Activated T-cell treated with anti-CD3 and anti-CD28 coated beads, Interleukin-2, amount 50 U/mL, for 4 hours (primary cell): ENCODE results near the gene GNPTG. TPM values are rescaled to one million over a fixed set of nuclear protein-coding genes. Genes with fewer than 3 reads are reported as not detected.
"Not testable (repeated sequence)": the region's sequence is repeated elsewhere in the genome, so short reads cannot be mapped to it uniquely, and the experiment has no call there.

Experiments
- ATAC-seq, 2 donors: fragments of 200-7000 bp; cut with Tn5 transposase; one replicate each; pipeline ENCODE4 v1.10.0; 2021
- DNase-seq: peaks from one replicate; pipeline ENCODE4 v3.0.0-alpha.2; 2020
- H3K27me3 Mint-ChIP-seq: one replicate; pipeline ENCODE4 v1.8.0; 2021; ENCODE audit warnings: low read depth, mixed read lengths
- H3K36me3 Mint-ChIP-seq: one replicate; pipeline ENCODE4 v1.8.0; 2022; ENCODE audit warnings: mixed read lengths; ENCODE audit not compliant: insufficient read depth
- H3K4me1 Mint-ChIP-seq: one replicate; pipeline ENCODE4 v1.8.0; 2021; ENCODE audit warnings: low read depth, mixed read lengths
- H3K4me3 Mint-ChIP-seq: one replicate; pipeline ENCODE4 v1.8.0; 2021; ENCODE audit warnings: mild to moderate bottlenecking, moderate library complexity, mixed read lengths
- H3K9me3 Mint-ChIP-seq: one replicate; pipeline ENCODE4 v1.8.0; 2021; ENCODE audit warnings: mixed read lengths
- total RNA-seq, 3 donors: library from RNA; stranded (reverse); gene quantifications; one replicate each; pipeline ENCODE4 v1.2.1, GENCODE V29; 2021

Gene GNPTG
- total RNA-seq, 3 donors from 2014 or later = 21.8 to 27.4 (median 23.1) TPM

DNA sequence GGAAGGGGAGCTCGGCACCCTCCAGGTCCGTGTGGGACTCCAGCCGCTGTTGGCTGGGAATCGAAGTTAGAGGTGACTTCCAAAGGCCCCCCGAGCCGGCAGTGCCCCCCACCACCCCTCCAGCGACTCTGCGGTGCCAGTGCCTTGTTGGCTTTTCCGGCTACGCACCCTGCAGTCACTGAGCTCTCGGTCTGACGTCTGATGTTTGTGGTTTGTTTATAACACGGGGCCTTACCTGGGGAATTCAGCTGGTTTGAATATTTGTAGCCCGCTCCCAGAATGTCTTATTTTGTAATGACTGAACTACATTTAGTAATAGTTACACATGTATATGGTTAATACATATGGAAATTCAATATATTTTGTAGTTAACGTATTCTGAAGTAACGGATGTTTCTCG, 25.3 kb upstream of the GNPTG start:
- peaks cover 6% of the 10 kb centered on the region for H3K36me3 Mint-ChIP-seq

DNA sequence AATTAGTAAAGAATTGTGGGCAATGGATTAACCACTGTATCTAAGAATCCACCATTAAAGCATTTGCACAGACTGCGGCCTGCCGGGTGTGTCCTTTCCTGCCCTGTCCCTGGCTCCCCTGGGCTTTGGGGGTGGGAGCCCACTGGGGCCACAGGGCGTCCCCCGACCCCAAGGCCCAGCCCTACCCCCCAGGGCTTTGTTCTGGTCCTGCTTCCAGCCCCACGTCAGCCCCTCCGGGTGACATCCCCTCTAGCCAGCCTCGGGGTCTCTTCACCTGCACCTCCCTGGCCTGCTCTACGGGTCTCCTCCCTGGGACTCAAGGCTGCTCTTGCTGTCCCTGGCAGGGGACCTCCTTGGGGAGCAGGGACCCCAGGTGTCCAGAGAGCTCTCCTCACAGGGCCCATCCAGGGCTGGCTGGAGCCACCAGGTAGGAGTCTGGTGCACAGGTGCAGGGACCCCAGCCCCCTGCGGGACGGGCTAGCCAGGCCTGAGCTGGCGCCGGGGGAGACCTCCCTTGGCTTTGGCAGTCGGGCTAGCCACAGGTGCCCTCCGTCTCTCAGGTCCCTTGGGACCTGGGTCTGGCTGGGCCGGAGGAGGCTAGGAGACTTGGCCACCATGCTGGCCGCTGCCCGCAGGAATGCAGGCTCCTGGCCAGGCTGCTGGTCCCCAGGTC, 24.6 kb upstream of the GNPTG start:
- ATAC-seq (no peak), DNase-seq (no peak)
- no peaks in the 10 kb centered on the region for H3K9me3 Mint-ChIP-seq
- H3K4me1 Mint-ChIP-seq = peaks cover 9% of the 10 kb centered on the region
- peaks cover 6% of the 10 kb centered on the region for H3K36me3 Mint-ChIP-seq
- peaks cover 8% of the 10 kb centered on the region for H3K27me3 Mint-ChIP-seq
- no peak overlapping the region for H3K4me3 Mint-ChIP-seq

More for the DNA sequence above, 25.3 kb upstream of the GNPTG start:
- DNase-seq = no peak
- Mint-ChIP-seq H3K9me3 (no peaks in the 10 kb centered on the region), H3K4me1 (peaks cover 3% of the 10 kb centered on the region), H3K4me3 (no peak overlapping the region), H3K27me3 (peaks cover 2% of the 10 kb centered on the region)
- no peak for ATAC-seq

DNA sequence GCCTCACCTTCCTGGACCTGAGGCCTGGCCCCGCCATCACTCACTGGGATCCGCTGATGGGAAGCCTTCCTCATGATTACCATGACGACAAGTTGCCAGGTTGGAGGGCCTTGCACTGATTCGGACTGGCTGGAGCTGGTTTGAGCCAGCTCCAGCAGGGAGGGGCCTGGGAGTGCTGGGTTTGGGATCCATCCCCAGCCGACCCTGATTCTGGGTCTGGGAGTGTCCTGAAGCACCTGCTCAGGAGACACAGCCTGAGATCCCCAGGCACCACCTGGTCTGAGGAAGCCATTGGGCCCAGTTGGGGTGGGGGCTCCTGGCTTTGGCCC, 24.1 kb upstream of the GNPTG start:
- Mint-ChIP-seq H3K4me1 (peaks cover 14% of the 10 kb centered on the region), H3K27me3 (peaks cover 10% of the 10 kb centered on the region), H3K9me3 (no peaks in the 10 kb centered on the region), H3K4me3 (no peak overlapping the region), H3K36me3 (peaks cover 6% of the 10 kb centered on the region)
- ATAC-seq = no peak
- DNase-seq = no peak

DNA sequence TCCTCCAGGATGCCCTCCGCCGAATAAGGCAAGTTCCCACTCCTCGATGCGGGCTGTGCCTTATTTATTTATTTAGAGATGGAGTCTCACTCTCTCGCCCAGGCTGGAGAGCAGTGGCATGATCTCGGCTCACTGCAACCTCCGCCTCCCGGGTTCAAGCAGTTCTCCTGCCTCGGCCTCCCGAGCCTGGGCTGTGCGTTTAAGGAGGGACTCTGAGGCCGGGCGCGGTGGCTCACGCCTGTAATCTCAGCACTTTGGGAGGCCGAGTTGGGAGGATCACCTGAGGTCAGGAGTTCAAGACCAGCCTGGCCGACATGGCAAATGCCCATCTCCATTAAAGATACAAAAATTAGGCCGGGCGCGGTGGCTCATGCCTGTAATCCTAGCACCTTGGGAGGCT, 23.6 kb upstream of the GNPTG start:
- Mint-ChIP-seq H3K4me1 (peaks cover 16% of the 10 kb centered on the region), H3K27me3 (peaks cover 13% of the 10 kb centered on the region)
- not testable (repeated sequence) for ATAC-seq, H3K9me3 Mint-ChIP-seq, H3K36me3 Mint-ChIP-seq, H3K4me3 Mint-ChIP-seq, DNase-seq

DNA sequence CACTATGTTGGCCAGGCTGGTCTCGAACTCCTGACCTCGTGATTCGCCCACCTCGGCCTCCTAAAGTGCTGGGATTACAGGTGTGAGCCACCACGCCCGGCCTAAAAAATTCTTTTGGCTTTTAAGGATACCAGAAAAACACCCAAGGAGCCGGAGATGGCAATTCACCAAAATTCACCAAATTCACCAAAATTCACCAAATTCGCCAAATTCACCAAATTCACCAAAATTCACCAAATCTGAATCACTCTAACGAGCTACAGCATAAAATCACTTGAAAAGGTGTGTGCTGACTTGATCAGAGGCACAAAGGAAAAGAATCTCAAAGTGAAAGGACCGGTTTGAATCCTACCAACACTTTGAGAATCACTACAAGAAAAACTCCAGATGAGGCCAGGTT, 22.8 kb upstream of the GNPTG start:
- not testable (repeated sequence) for H3K4me3 Mint-ChIP-seq, DNase-seq, ATAC-seq, H3K36me3 Mint-ChIP-seq, H3K9me3 Mint-ChIP-seq
- peaks cover 16% of the 10 kb centered on the region for H3K4me1 Mint-ChIP-seq
- H3K27me3 Mint-ChIP-seq = peaks cover 13% of the 10 kb centered on the region

DNA sequence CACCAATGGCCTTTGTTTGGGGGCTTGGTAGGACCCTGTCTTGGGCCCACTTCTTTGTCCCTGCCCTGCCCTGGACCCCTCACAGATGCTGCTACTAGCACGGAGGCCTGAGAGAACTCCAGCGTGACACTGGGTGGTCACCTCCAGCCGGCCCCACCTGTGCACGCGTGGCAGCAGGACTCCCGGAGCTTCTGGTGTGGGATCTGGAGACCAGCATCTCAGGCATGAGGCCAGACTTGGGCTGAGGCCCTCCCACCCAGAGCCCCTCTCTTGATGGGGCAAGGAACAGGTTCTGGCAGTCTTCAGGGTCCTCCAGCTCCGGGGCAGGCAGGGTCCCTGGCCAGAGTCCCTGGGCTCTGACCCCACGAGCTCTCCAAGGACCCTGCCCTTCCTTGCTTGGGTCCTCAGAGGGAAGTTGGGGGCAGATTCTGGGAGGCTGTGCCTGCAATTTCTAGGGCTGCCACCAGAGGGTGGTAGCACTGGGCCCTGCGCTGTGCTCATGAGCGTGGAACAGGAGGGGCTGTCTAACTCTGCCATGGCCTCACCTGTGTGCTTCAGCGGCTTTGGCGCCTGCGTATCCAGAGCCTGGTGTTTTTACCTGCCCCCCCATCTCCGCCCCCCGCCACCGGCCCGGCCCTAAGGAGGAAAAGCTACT, 21.3 kb upstream of the GNPTG start:
- H3K36me3 Mint-ChIP-seq = peaks cover 4% of the 10 kb centered on the region
- peaks cover 16% of the 10 kb centered on the region for H3K4me1 Mint-ChIP-seq
- ATAC-seq (no peak), DNase-seq (no peak)
- H3K9me3 Mint-ChIP-seq = no peaks in the 10 kb centered on the region
- peaks cover 18% of the 10 kb centered on the region for H3K27me3 Mint-ChIP-seq
- H3K4me3 Mint-ChIP-seq = no peak overlapping the region

DNA sequence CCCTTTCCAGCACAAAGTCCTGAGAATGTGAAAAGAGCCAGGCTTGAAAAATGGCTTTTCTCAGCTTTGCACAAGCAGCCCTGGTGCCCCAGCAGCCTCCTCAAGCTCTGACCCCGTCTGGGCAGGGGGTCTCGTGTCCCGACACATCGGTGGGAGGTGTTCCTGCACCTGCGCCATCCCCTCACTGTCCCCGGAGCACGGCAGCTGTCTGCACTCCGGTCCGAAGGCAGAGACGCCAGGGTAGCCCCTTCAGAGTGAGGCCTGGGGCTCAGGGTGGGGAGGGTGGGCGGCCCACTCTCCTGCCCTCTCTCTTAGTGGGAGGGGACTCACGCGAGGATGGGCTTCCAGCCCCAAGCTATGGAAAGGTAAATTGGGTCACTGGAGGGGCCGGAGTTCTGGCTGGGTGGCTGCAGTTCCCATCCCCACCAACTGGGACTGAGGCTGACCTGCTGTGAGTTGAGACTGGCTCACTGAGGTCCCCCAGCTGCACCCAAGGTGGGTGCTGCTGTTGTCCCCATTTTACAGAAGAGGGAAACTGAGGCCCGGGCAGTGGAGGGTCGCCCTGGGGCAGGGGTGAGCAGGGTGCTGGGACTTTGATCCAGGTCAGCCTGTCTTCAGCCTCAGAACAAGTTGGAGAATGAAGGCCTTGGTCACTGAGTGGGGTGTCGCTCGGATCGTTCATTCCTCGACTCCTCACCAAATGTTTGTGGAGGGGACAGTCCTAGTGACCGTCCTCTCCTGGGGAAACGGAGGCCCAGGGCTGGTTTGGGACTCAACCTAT, 20.6 kb upstream of the GNPTG start:
- H3K4me3 Mint-ChIP-seq = peak overlapping the region; percentile 49

DNA sequence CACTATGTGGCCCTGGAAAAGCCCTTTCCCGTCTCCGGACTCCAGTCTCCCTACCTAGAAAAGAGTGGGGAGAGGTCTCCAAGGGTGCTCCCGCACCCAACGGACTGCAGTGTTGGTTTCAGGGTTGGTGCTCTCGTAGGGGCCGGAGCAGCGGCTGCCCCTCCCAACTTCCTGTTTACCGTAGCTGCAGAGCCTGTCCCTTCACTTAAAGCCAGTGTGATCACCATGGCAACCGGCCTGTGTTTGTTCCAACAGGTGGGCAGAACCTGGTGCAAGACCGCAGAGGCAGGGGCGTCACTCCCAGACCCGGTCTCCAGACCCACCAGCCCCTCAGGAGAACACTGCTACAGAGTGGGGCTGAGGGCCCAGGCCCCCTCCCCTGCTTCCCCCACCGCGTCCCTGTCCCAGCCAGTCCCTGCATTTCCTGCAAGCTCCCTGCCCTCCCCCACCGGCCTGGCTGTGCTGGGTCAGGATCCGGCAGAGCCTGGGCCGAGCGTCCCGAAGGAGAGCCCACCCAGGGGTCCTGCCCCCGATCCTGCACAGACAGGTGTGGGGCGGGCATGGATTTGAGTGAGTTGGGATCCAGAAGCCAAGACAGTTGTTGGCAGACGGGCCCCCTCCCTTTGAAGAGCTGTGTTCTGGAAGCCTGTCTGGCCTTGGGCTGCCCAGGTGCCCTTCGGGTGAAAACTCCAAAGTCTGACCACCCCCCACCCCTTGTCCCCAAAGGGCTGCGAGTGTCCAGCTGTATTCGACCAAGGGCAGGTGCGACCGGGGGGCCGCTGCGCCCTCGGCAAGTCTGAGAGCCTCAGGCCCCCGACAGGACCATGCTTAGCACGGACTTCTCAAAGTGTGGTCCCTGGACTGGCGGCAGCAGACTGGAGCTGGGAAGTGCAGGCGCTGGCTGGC, 19.8 kb upstream of the GNPTG start:
- no peaks in the 10 kb centered on the region for H3K9me3 Mint-ChIP-seq

More for the DNA sequence above, 20.6 kb upstream of the GNPTG start:
- ATAC-seq (no peak), DNase-seq (no peak)
- Mint-ChIP-seq H3K36me3 (peaks cover 4% of the 10 kb centered on the region), H3K4me1 (peaks cover 16% of the 10 kb centered on the region), H3K9me3 (no peaks in the 10 kb centered on the region), H3K27me3 (peaks cover 18% of the 10 kb centered on the region)

DNA sequence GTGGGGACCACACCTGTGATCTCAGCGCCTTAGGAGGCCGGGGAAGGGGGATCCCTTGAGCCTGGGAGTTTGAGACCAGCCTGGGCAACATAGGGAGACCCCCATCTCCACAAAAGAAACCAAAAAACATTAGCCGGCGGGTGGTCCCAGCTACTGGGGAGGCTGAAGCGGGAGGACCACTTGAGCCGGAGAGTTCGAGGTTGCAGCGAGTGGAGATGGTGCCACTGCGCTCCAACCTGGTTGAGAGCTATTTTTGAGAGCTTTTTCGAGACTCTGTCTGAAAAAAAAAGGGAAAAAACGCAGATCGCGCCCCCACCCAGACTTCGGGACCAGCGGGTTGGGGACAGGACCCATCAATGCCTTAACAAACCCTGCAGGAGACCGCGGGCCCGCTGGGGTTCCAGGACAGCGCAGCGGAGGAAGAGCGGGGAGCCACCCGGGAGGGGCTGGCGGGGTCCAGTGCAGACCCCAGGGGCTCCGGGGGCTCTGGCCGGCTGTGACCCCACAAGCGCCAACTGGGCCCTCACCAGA, 19.0 kb upstream of the GNPTG start:
- Mint-ChIP-seq H3K9me3 (no peaks in the 10 kb centered on the region), H3K27me3 (peaks cover 18% of the 10 kb centered on the region), H3K4me3 (peak overlapping the region; percentile 66), H3K4me1 (peaks cover 16% of the 10 kb centered on the region), H3K36me3 (no peaks in the 10 kb centered on the region)
- DNase-seq = no peak
- ATAC-seq = no peak

More for the DNA sequence above, 19.8 kb upstream of the GNPTG start:
- Mint-ChIP-seq H3K4me1 (peaks cover 16% of the 10 kb centered on the region), H3K36me3 (no peaks in the 10 kb centered on the region), H3K27me3 (peaks cover 18% of the 10 kb centered on the region), H3K4me3 (peak overlapping the region; percentile 66)
- no peak for ATAC-seq
- DNase-seq = no peak

DNA sequence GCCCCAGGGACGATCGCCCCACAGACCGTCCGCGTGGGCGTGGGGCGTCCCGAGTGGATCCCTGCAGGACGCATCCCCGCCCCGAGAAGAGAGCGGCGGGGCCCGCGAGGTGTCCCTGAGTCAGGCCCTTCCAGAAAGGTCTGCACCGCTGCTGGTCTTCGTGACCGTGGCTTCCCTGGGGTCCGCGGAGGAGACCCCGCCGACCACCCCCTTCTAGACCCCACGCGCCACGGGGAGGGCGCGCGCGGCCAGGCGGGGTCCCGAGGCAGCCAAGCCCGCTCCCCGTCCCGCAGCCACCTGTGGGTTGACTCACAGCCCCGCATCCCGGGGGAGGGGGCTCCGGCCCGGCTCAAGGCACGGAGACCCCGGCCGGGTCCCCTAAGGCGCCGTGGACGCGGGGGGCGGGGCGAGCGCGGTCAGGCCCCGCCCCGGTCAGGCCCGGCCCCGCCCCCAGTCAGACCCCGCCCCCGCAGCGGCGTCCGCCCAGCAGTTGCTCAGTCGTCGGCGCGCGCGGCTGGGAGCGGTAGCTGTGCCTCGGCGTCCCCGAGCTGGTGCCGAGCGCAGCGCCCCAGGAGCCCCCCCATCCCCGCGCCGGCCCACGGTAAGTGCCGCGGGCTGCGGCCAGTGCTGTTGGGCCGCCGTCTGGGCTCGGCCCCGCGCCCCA, 18.4 kb upstream of the GNPTG start, which contains the start of gene BAIAP3:
Gene BAIAP3 (plus strand): TSS at position 497 of the 664 bp plus-strand sequence. CDS start 4,905 bp downstream, outside the sequence.
- peak within 1 kb of the TSS; percentile 66 for H3K4me3 Mint-ChIP-seq
- peak; percentile 35 for DNase-seq
- ATAC-seq = peak; percentile 72 to 77
- H3K36me3 Mint-ChIP-seq = no peaks in the 10 kb centered on the region
- peaks cover 16% of the 10 kb centered on the region for H3K4me1 Mint-ChIP-seq
- no peaks in the 10 kb centered on the region for H3K9me3 Mint-ChIP-seq
- H3K27me3 Mint-ChIP-seq = peaks cover 18% of the 10 kb centered on the region

DNA sequence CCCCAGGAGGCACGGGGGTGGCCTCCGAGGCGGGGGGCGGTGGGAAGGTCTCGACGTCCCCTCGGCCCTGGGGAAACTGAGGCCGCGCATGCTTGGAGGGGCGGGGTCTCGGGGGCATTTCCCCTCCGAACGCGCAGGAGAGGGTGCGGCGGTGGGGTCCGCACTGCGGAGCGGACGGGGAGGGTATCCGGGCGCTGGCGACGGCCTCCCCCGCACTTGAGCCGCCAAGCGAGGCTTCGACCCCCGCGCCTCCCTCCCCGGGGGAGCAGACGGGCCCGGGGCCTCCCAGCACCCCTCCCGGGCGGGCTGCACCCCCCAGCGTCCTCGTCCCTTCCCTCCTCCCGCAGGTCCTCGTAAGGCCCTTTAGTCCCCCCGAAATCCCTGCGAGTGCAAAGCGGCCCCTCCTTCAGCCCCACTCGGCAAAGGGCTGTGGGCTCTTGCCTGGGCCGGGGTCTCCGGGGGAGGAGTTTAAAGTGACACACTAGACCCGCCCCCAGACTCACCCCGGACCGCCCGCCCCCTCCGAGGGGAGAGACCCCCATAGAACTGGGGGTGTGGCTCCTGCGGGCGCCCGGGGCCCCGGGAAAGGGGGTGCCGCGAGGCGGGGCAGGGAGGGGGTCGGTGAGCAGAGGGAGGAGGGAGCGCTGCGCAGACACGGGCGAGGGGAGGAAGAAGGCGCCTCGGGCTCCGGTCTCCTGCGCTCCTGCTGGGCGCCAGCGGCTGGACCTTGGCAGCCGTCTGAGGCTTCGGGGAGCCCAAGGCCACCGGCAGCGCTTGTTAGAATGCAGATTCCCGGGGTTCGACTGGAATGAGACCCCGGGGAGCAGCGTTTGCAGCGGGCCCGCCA, 17.7 kb upstream of the GNPTG start:
- Mint-ChIP-seq H3K4me1 (peaks cover 16% of the 10 kb centered on the region), H3K9me3 (no peaks in the 10 kb centered on the region), H3K4me3 (no peak overlapping the region), H3K36me3 (no peaks in the 10 kb centered on the region), H3K27me3 (peaks cover 18% of the 10 kb centered on the region)
- ATAC-seq = no peak
- DNase-seq = no peak

DNA sequence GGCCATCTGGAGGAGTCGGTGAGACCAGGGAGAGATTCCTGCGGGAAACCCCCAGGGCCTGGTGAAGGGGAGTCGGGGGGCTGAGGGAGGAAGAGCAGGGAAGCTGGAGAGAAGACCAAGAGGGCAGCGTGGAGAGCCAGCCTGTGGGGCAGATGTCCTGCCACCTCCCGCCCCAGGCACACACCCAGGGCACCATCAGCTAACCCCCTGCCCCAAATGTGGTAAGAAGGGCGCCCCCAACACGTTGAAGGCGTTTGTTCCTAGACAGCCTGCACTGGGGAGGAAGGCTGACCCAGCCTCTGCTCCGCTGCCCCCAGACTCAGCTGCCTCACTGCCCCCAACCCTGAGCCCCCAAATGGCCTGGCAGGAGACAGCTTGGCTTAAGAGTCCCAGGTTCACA, 17.0 kb upstream of the GNPTG start:
- Mint-ChIP-seq H3K36me3 (no peaks in the 10 kb centered on the region), H3K9me3 (no peaks in the 10 kb centered on the region), H3K27me3 (peaks cover 18% of the 10 kb centered on the region), H3K4me1 (peaks cover 16% of the 10 kb centered on the region), H3K4me3 (no peak overlapping the region)
- ATAC-seq (no peak), DNase-seq (no peak)
